IgD-negative memory B cell (primary cell): ENCODE data around the gene PPM1J. TPM values are rescaled to one million over a fixed set of nuclear protein-coding genes. Genes with fewer than 3 reads are reported as not detected.
A peak's percentile ranks its signal among the peaks of the same experiment; 100 is the strongest.

ENCODE experiments used
- H3K27ac Mint-ChIP-seq, 3 donors: one replicate each; pipeline ENCODE4 v1.8.0; 2020 to 2022; ENCODE audit warnings: mild to moderate bottlenecking in 3 of 3, mixed read lengths in 3 of 3, moderate library complexity in 1 of 3
- H3K27me3 Mint-ChIP-seq: one replicate; pipeline ENCODE4 v1.8.0; 2021; ENCODE audit warnings: mixed read lengths
- H3K36me3 Mint-ChIP-seq: one replicate; pipeline ENCODE4 v1.8.0; 2020; ENCODE audit warnings: mild to moderate bottlenecking, mixed read lengths
- H3K4me1 Mint-ChIP-seq, 3 donors: one replicate each; pipeline ENCODE4 v1.8.0; 2020 to 2022; ENCODE audit warnings: mixed read lengths in 3 of 3, mild to moderate bottlenecking in 1 of 3
- H3K4me3 Mint-ChIP-seq, 4 donors: one replicate each; pipeline ENCODE4 v1.8.0; 2020 to 2022; ENCODE audit warnings: mild to moderate bottlenecking in 4 of 4, mixed read lengths in 4 of 4, moderate library complexity in 3 of 4
- H3K9me3 Mint-ChIP-seq, 3 donors: one replicate each; pipeline ENCODE4 v1.8.0; 2020 to 2021; ENCODE audit warnings: mixed read lengths in 3 of 3, mild to moderate bottlenecking in 1 of 3
- polyA plus RNA-seq: library from polyadenylated mRNA; unstranded; fragments of 300-500 nt; fragmentation: Illumina TruSeq; gene quantifications from one replicate; pipeline ENCODE4 v1.2.3, GENCODE V29; 2021

The PPM1J gene
- polyA plus RNA-seq, 1 donor from 2014 or later = 1.4 TPM

DNA sequence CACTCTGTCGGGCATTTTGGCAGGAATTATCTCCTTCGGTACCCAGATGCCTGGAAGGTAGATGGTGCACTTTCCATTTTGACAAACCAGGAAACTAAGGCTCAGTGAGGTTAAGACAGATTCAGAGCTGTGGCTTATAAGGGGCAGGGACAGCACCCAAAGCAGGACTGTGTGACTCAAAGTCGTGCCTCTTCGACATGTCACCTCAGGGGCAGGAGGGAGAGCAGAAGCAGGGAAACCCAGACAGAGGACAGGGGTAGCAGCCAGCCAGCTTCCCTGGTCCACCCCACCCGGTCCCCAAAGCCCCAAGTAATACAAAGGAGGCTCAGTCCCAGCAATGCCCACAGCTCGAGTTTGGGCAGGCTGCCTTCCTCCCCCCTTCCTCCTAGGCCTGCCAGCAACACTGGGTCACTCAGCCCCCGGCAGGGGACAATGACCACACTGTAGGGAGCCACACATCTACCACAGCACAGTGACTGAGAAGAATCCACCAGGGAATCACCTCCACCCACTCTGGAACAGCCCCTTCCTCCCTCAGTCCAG is 10.7 kb downstream of the PPM1J start:
- peak overlapping the region; percentile 22 to 55 (median 53) for H3K27ac Mint-ChIP-seq
- peak overlapping the region; percentile 8 to 79 (median 76) for H3K4me3 Mint-ChIP-seq
- H3K9me3 Mint-ChIP-seq = no peaks in the 10 kb centered on the region
- H3K27me3 Mint-ChIP-seq = no peaks in the 10 kb centered on the region
- H3K36me3 Mint-ChIP-seq = peaks cover 1% of the 10 kb centered on the region
- H3K4me1 Mint-ChIP-seq = peaks cover 51 to 57% (median 51%) of the 10 kb centered on the region in 3 donors

DNA sequence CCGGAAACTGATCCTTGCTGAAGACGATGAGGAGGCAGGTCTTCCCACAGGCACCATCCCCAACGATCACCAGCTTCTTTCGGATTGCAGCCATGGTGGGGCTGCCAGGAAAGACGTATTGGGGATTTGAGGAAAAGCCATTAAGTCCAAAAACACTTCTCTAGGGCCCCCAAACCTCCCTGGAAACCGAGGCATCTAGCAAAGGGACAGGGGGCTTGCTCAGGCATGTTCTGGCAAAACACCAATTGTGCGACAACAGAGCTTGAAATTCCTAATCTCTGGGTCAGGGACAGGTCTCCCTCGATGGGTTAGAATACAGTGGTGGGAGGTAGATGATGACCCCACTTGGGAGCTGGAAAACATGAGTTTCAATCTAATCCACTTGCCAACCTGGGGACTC is 11.4 kb downstream of the PPM1J start:
- Mint-ChIP-seq H3K4me3 (peak overlapping the region in 1 of 4 donors; percentile 75), H3K27ac (peak overlapping the region in 1 of 3 donors; percentile 55), H3K4me1 (peaks cover 54 to 57% (median 57%) of the 10 kb centered on the region in 3 donors), H3K9me3 (no peaks in the 10 kb centered on the region), H3K36me3 (peaks cover 1% of the 10 kb centered on the region), H3K27me3 (no peaks in the 10 kb centered on the region)

DNA sequence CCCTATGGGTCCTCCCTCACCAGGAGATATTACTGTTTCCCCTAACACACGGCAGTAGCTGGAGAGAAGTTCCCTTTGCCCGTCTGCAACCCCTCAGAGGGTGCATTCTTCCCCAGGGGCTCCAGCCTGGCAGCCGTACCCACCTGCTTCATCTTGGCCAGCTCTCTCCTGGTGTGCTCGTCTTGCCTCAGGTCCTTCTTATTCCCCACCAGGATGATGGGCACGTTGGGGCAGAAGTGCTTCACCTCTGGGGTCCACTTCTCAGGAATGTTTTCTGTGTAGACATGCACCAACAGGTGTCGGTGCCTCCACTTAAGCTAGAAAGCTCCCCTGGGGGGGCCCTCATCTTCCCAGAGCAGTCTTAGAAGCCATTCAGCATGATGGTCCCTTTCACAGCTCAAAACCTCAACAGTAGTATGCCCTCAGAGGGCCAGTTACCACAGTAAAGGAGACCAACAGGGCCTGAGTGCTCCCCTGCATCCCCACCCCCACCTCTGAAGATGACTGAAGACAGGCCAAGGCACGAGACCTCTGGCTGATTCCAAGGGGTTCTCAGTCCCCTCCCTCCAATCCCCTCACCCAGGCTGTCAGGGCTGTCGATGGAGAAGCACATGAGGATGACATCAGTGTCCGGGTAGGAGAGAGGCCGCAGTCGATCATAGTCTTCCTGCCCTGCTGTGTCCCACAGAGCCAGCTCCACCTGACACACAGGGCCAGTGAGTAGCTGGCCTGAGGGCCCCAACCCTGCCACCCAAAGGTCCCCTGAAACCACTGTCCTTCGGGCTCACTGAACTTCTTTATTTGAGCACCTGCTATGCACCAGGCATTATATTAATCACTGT is 12.5 kb downstream of the PPM1J start:
- H3K36me3 Mint-ChIP-seq = peaks cover 1% of the 10 kb centered on the region
- peak overlapping the region in 2 of 3 donors; percentile 2 to 50 for H3K27ac Mint-ChIP-seq
- H3K9me3 Mint-ChIP-seq = no peaks in the 10 kb centered on the region
- peaks cover 53 to 54% (median 54%) of the 10 kb centered on the region in 3 donors for H3K4me1 Mint-ChIP-seq
- no peaks in the 10 kb centered on the region for H3K27me3 Mint-ChIP-seq
- H3K4me3 Mint-ChIP-seq = peak overlapping the region in 2 of 4 donors; percentile 38 to 75

DNA sequence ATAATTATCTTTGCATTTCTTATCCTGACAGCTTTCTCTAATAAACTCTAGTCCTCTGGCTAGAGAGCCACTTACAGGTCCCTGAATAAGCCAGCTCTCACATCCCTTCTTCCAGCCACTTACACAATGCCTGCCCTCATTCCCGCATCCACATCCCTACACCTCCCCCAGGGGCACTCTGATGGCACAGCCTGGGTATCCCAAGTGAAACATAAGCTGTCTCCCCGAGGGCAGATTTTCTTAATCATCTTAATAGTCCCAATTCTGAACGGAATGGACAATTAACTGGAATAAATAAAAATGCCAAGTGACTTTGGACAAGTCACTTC is 13.1 kb downstream of the PPM1J start:
- peaks cover 49 to 54% (median 52%) of the 10 kb centered on the region in 3 donors for H3K4me1 Mint-ChIP-seq
- peaks cover 1% of the 10 kb centered on the region for H3K36me3 Mint-ChIP-seq
- H3K27ac Mint-ChIP-seq = peak overlapping the region in 2 of 3 donors; percentile 2 to 35
- H3K9me3 Mint-ChIP-seq = no peaks in the 10 kb centered on the region
- H3K4me3 Mint-ChIP-seq = peak overlapping the region in 2 of 4 donors; percentile 2 to 83
- H3K27me3 Mint-ChIP-seq = no peaks in the 10 kb centered on the region

DNA sequence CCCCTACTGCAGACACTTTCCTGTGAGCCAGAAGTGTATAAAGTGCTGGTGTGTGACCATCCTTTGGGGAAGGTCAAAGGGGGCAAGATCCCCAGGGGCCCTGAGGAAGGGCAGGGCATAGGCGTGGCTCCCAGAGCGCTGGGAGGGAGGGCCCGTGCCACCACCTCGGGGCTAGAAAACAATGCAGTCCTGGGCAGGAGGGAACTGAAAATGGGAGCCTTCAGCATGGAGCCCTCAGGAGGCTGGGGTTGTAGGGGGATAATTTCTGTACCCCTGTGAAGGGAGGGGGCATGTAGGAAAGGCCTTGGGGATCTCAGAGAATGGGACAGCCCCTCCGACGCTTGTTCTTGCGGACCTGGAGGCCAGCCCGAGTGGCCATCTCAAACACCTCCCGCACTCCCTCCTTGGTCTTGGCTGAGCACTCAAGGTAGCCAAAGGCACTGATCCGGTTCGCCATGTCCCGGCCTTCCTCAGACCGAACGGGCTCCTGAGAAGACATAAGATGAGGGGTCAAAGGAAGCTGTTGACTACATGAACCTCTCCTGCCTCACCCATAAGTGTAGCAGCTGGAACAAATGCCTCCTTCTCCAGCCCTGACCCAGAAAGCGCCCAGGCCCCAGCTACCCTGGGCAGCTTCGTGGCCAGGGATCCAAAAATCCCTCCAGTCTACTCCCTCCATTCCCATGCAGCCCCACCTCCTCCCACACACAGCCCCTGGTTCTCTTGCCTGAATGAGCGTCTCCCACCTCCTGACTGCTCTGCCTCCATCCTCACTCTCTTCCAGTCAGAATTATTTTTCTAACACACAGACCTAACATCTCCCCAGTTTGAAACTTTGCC is 13.7 kb downstream of the PPM1J start:
- no peaks in the 10 kb centered on the region for H3K9me3 Mint-ChIP-seq
- H3K27ac Mint-ChIP-seq = peak overlapping the region in 2 of 3 donors; percentile 83 to 84
- H3K36me3 Mint-ChIP-seq = peaks cover 1% of the 10 kb centered on the region
- no peaks in the 10 kb centered on the region for H3K27me3 Mint-ChIP-seq
- peak overlapping the region in 3 of 4 donors; percentile 68 to 84 (median 83) for H3K4me3 Mint-ChIP-seq
- H3K4me1 Mint-ChIP-seq = peaks cover 49 to 54% (median 52%) of the 10 kb centered on the region in 3 donors

- Mint-ChIP-seq H3K9me3 (no peaks in the 10 kb centered on the region), H3K36me3 (peaks cover 1% of the 10 kb centered on the region), H3K27me3 (no peaks in the 10 kb centered on the region), H3K4me1 (peaks cover 46 to 53% (median 49%) of the 10 kb centered on the region in 3 donors), H3K4me3 (peak overlapping the region; percentile 52 to 84 (median 73)), H3K27ac (peak overlapping the region; percentile 83 to 89 (median 85))
These were observed 14.6 kb downstream of the PPM1J start for GRCh38 chr1:112700290-112701226.

DNA sequence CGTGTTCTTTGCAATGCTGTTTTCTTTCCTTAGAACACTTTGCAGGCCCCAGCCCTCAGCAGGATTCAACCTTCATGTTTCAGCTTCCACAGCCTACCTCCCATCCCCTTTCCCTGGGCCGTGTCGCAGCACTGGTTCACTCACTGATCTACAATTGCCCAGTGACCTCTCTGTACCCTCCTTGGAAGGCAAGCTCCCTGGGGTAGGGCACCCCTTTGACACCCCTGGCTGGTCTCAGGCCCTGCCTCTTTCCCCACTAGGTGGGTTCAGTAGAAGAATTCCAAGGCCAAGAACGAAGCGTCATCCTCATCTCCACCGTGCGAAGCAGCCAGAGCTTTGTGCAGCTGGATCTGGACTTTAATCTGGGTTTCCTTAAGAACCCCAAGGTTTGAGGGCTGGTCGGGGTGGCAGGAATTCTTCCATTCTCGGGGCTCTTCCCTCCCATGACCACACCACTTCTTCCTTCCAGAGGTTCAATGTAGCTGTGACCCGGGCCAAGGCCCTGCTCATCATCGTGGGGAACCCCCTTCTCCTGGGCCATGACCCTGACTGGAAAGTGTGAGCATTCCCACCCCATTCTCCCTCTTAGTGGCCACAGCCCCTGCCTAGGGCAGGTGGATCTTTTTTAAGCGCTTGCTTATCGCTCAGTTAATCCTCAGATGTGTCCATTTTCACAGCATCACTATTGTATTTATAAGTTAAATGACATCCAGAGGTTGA is 15.5 kb downstream of the PPM1J start:
- no peaks in the 10 kb centered on the region for H3K9me3 Mint-ChIP-seq
- peak overlapping the region; percentile 50 to 89 (median 78) for H3K27ac Mint-ChIP-seq
- no peaks in the 10 kb centered on the region for H3K27me3 Mint-ChIP-seq
- H3K36me3 Mint-ChIP-seq = peaks cover 1% of the 10 kb centered on the region
- peak overlapping the region in 2 of 4 donors; percentile 39 to 84 for H3K4me3 Mint-ChIP-seq
- peaks cover 37 to 47% (median 39%) of the 10 kb centered on the region in 3 donors for H3K4me1 Mint-ChIP-seq

- peak overlapping the region; percentile 43 to 78 (median 64) for H3K27ac Mint-ChIP-seq
- no peaks in the 10 kb centered on the region for H3K27me3 Mint-ChIP-seq
- no peaks in the 10 kb centered on the region for H3K9me3 Mint-ChIP-seq
- H3K4me3 Mint-ChIP-seq = peak overlapping the region in 1 of 4 donors; percentile 56
- peaks cover 34 to 40% (median 34%) of the 10 kb centered on the region in 3 donors for H3K4me1 Mint-ChIP-seq
- peaks cover 1% of the 10 kb centered on the region for H3K36me3 Mint-ChIP-seq
These were observed 16.5 kb downstream of the PPM1J start for GRCh38 chr1:112698366-112699310.

DNA sequence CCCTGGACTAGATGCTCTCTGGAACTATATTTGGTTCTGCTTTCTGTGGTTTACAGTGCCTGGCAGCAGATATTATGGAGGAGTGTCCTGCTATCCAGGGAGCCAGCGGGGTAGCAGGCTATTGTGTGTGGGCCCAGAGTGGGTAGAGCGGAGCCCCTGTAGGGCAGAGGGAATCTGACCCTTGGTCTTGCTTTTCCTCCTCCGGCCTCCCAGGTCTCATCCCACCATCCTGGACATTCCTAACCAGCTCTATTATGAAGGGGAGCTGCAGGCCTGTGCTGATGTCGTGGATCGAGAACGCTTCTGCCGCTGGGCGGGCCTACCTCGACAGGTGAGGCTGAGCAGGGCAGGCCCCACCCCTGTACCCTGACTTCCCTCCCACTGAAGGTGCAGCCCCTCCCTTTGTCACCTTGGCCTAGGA is 17.3 kb downstream of the PPM1J start:
- Mint-ChIP-seq H3K9me3 (no peaks in the 10 kb centered on the region), H3K4me3 (no peak overlapping the region), H3K36me3 (peaks cover 3% of the 10 kb centered on the region), H3K27ac (no peak overlapping the region), H3K4me1 (peaks cover 30 to 35% (median 34%) of the 10 kb centered on the region in 3 donors), H3K27me3 (no peaks in the 10 kb centered on the region)

GRCh38 chr1:112696578-112697314 is 18.4 kb downstream of the PPM1J start:
- Mint-ChIP-seq H3K4me1 (peaks cover 20 to 26% (median 24%) of the 10 kb centered on the region in 3 donors), H3K27ac (peak overlapping the region in 1 of 3 donors; percentile 31), H3K36me3 (peaks cover 3% of the 10 kb centered on the region), H3K4me3 (peak overlapping the region in 1 of 4 donors; percentile 23), H3K27me3 (no peaks in the 10 kb centered on the region), H3K9me3 (no peaks in the 10 kb centered on the region)

- Mint-ChIP-seq H3K27ac (no peak overlapping the region), H3K4me3 (peak overlapping the region in 1 of 4 donors; percentile 28), H3K4me1 (peaks cover 7 to 15% (median 11%) of the 10 kb centered on the region in 3 donors), H3K9me3 (no peaks in the 10 kb centered on the region), H3K27me3 (no peaks in the 10 kb centered on the region), H3K36me3 (peaks cover 2% of the 10 kb centered on the region)
These were observed 19.9 kb downstream of the PPM1J start for GRCh38 chr1:112695276-112695675.

GRCh38 chr1:112694363-112694929 is 20.7 kb downstream of the PPM1J start:
- Mint-ChIP-seq H3K4me3 (no peak overlapping the region), H3K4me1 (peaks cover 0 to 6% (median 3%) of the 10 kb centered on the region in 3 donors), H3K27me3 (no peaks in the 10 kb centered on the region), H3K27ac (no peak overlapping the region), H3K36me3 (peaks cover 2% of the 10 kb centered on the region), H3K9me3 (no peaks in the 10 kb centered on the region)
